Cardiac septum (tissue), 1 donor: ENCODE data around the gene MAML3. TPM values are rescaled to one million over a fixed set of nuclear protein-coding genes. Genes with fewer than 3 reads are reported as not detected.

Source experiments
- DNase-seq: peaks from one replicate; pipeline ENCODE4 v3.0.0-alpha.2; 2020; ENCODE audit warnings: low spot score
- intact Hi-C: fragments of 100-400 bp; cut with DNase I; formaldehyde crosslinking; loops from one replicate; pipeline ENCODE4 v1.14.0; 2022
- total RNA-seq: library from RNA; stranded (reverse); fragmentation: NEBNext Ultra II Directional; extraction: Animal tissue kit (Norgen Biotek cat#: 25700); gene quantifications from one replicate; pipeline ENCODE4 v1.2.1, GENCODE V29; 2021
- donor health status: DM: no; HTN: no; CAD: no.

Gene MAML3
- total RNA-seq, 1 donor from 2014 or later = 4.1 TPM

DNA sequence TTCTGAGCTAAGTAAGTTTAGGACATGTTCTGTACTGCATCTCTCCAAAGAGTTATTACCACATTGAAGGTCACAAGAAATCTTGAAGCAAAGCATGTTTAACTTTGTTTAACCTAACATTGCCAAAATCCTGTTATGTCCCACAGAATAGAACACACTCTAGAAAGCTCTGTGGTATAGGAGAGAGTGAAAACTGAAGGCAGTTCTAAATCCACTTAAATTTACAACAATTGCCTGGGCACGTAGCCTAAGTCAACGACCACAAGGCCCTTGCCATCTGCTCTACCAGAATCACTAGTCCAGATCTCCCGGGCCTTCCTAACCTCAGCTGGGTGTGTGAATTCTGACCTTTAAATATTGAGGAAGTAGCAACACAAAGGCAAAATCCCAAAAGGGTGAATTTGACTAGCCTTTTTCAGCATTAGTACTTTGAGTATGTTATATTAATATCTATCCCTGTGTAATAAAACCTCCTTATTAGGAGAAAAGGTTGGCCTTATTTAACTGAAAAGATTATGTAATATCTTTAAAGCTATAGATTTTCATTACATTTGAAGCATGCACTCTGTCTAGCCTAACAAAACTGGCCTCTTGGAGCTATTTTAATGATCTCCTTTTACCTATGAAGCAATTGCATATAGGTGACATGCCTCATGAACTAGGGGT is 4.5 kb upstream of the MAML3 start:
- DNase-seq = no peak
- intact Hi-C loops = no loop called here

- no peak for DNase-seq
- intact Hi-C loops = no loop called here
These were observed 3.4 kb upstream of the MAML3 start for GRCh38 chr4:140157341-140157740.

GRCh38 chr4:140156529-140157171 is 2.7 kb upstream of the MAML3 start:
- no peak for DNase-seq
- intact Hi-C loops = no loop called here

DNA sequence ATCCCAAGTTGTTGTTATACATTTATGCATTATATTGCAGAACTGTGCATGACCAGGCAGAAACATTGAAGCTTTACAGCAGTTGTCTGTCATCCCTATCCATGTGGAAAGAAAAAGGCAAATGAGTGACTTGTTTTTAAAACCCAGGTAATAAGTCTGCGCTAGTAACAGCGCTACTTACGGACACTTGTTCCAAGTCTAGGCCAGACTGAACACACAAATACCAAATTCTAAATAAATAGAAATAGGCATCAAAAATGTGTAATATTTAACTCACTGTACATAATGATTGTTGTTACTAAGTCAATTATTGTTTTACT is 548 bp upstream of the MAML3 start:
- DNase-seq = no peak
- intact Hi-C loops = loop anchor here (1.0 to 5.0 kb wide), 6 partner anchors 83 to 337 kb away; no protein-coding TSS in a partner anchor

DNA sequence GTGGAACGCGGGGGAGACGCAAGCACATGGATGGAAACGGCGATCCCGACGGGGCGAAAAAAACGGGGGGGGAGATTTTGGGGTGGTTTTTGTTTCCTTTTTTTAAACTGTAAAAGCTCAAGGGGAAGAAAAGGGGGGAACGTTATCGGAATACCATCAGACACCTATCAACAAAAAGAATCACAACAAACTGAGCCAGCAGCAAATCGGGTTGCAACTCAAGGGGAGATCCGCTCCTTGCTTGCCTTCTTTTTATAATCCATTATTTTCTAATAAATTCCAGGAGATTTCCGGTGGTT is 616 bp downstream of the MAML3 start:
- intact Hi-C loops = loop anchor here (5.0 kb wide), 4 partner anchors 141 to 336 kb away; no protein-coding TSS in a partner anchor
- no peak for DNase-seq

GRCh38 chr4:140152751-140153418 is 1.1 kb downstream of the MAML3 start:
- DNase-seq = peak; percentile 85
- intact Hi-C loops = loop anchor here (5.0 kb wide), 4 partner anchors 141 to 336 kb away; no protein-coding TSS in a partner anchor

- DNase-seq = peak; percentile 90
- intact Hi-C loops = loop anchor here (5.0 kb wide), 4 partner anchors 140 to 335 kb away; no protein-coding TSS in a partner anchor
These were observed 1.8 kb downstream of the MAML3 start for GRCh38 chr4:140152013-140152703.

- intact Hi-C loops = loop anchor here (1.0 to 5.0 kb wide), 9 partner anchors 57 to 417 kb away; no protein-coding TSS in a partner anchor
- peak; percentile 91 for DNase-seq
These were observed 2.3 kb downstream of the MAML3 start for GRCh38 chr4:140151699-140152012.

DNA sequence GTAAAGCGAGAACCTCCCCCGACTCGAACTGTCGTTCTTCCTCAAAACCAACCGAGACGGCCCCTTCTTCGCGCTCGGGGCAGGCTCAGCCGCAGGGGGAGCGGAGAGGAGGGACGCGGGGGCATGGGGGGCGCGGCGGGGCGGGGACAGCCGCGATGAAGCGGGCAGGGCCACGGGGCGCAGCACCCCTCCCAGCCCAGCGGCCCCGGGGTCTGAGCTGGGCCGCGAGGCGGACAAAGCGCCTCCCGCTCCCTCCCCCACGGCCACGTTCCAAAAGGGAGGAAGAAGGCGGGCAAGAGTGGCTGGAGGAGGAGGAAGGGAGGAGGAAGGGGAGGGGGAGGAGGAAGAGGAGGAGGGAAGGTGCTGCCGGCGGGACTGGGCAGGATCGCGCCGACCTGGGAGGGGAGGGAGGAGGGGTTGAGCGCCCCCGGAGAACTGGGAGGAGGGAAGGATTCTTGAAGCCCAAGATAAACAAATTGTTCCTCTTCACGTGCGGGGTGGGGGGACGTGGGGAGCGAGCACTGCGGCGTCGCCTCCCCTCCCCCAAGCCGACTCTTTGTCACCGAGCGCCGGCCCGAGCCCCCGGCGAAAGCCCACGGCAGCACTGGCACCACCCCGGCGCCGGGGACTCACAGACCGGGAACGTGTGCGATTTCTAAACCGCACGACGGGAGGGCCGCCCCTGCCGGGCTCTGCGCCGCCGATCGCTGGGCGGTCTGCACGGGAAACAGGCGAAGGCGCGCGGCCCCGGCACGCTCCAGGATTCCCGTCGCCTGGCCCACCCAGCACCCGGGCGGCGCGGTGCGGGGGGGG is 2.9 kb downstream of the MAML3 start:
- intact Hi-C loops = loop anchor here (1.0 to 5.0 kb wide), 9 partner anchors 57 to 416 kb away; no protein-coding TSS in a partner anchor
- peak; percentile 96 for DNase-seq

DNA sequence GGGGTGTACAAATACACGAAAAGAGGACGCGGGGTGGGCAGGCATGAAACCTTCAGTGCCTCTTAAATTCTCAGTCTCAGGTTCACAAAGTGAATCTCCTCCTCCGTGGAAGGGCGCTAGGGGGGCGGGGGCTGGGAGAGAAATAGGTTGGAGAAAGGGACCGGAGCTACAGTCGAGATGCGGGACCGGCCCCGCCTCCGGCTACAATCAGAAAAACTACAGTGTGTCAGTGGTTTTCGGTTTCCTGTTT is 3.4 kb downstream of the MAML3 start:
- intact Hi-C loops = loop anchor here (2.0 to 5.0 kb wide), 7 partner anchors 88 to 416 kb away; no protein-coding TSS in a partner anchor
- DNase-seq = no peak

GRCh38 chr4:140149846-140150635 is 3.9 kb downstream of the MAML3 start:
- intact Hi-C loops = loop anchor here (2.0 to 5.0 kb wide), 7 partner anchors 89 to 415 kb away; no protein-coding TSS in a partner anchor
- DNase-seq = peak; percentile 86

GRCh38 chr4:140144050-140144449 is 9.9 kb downstream of the MAML3 start:
- DNase-seq = no peak
- intact Hi-C loops = no loop called here

DNA sequence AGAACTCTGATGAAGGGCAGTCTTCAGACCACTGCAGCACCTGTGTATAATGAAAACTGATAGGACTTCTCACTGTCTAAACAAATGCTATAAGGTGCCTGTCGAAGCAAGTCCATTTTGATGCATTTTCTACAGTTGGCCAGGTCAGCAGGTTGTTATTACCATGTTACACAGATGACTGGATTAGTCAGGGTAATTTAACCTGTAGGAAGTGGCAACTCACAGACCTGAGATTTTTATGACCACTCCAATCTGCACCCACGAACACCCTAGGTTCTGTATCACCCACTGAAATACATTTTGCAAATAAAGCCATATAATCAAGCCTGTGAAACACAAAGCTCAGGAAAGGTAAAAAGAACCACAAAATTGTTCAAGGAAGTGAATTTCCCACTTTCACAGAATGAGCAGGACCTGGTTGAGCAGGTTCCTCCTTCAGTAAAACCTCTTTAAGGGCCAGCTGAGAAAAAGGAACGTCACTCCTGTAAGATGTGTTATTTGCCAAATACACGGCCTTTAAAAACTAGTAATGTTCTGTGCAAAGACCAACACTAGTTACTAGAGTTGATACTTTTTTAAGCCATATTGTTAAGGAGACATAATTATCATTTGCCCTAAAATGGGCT is 12.7 kb downstream of the MAML3 start:
- intact Hi-C loops = no loop called here
- no peak for DNase-seq

- intact Hi-C loops = no loop called here
- no peak for DNase-seq
These were observed 13.4 kb downstream of the MAML3 start for GRCh38 chr4:140140566-140140965.

GRCh38 chr4:140138428-140138827 is 15.6 kb downstream of the MAML3 start:
- intact Hi-C loops = no loop called here
- no peak for DNase-seq

GRCh38 chr4:140137671-140138070 is 16.3 kb downstream of the MAML3 start:
- intact Hi-C loops = no loop called here
- DNase-seq = no peak

DNA sequence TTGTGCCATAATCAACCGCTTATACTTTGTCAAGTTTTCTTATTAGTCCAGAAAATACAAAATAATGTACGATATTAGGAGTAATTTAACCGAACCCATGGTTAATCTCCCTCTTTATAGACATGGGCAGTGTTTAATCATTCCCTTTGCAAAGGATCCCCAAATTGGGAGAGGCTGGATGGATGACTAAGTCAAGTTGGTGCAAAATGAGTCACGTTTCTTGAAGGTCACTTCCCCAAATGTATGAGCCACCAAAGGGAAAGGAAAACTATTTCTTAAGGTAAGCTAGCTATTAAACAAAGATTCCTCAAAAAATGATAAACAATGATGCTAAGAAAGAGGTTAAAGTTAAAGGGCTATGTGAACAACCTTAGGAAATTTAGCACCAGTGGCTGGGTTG is 17.5 kb downstream of the MAML3 start:
- DNase-seq = no peak
- intact Hi-C loops = no loop called here

GRCh38 chr4:140135529-140136088 is 18.4 kb downstream of the MAML3 start:
- intact Hi-C loops = no loop called here
- no peak for DNase-seq
